CD14-positive monocyte (primary cell): Measurements from ENCODE around the gene COMT. TPM values are rescaled to one million over a fixed set of nuclear protein-coding genes. Genes with fewer than 3 reads are reported as not detected.

Experiments used
- DNase-seq, 3 donors: peaks; one replicate each; pipeline ENCODE4 v3.0.0-alpha.2; 2011 to 2022
- H2AFZ ChIP-seq: 2 replicates; pipeline ENCODE4 v1.6.0; 2012; ENCODE audit warnings: mild to moderate bottlenecking, low read depth, low read length, inconsistent platforms; ENCODE audit not compliant: insufficient read depth, poor library complexity, severe bottlenecking
- H3K27ac ChIP-seq, 2 donors: 1 replicate in 1 of 2; 2 replicates in 1 of 2; pipeline ENCODE4 v1.5.1; 2012 to 2013; ENCODE audit warnings: low read length in 2 of 2, control low read depth in 1 of 2, inconsistent platforms in 1 of 2, low read depth in 1 of 2, mild to moderate bottlenecking in 1 of 2
- H3K27me3 ChIP-seq, 2 donors: one replicate each; pipeline versions ENCODE4 v1.6.0 to v1.6.1; 2011 to 2013; ENCODE audit warnings: low read length in 2 of 2; ENCODE audit not compliant: control insufficient read depth in 2 of 2, insufficient read depth in 2 of 2
- H3K36me3 ChIP-seq, 2 donors: replicated peaks in 1 of 2; 1 replicate in 1 of 2; 2 replicates in 1 of 2; pipeline versions ENCODE4 v1.5.1 to v1.6.1; 2012 to 2013; ENCODE audit warnings: low read length in 2 of 2, control low read depth in 1 of 2, inconsistent platforms in 1 of 2, mild to moderate bottlenecking in 1 of 2; ENCODE audit not compliant: insufficient read depth in 2 of 2, control insufficient read depth in 1 of 2
- H3K4me1 ChIP-seq, 2 donors: 1 replicate in 1 of 2; 2 replicates in 1 of 2; pipeline versions ENCODE4 v1.5.1 to v1.6.1; 2012 to 2013; ENCODE audit warnings: low read length in 2 of 2, control low read depth in 1 of 2, inconsistent platforms in 1 of 2, mild to moderate bottlenecking in 1 of 2, moderate library complexity in 1 of 2; ENCODE audit not compliant: insufficient read depth in 2 of 2, control insufficient read depth in 1 of 2
- H3K4me2 ChIP-seq: replicated peaks from 2 replicates; pipeline ENCODE3; 2012; ENCODE audit warnings: low read length, moderate library complexity, mild to moderate bottlenecking; ENCODE audit not compliant: poor library complexity, severe bottlenecking; ENCODE audit errors: extremely low read depth
- H3K4me3 ChIP-seq, 3 experiments: fragments of 200-600 bp in 1 of 3; sonication (generic) in 1 of 3; replicated peaks in 1 of 3; 1 replicate in 2 of 3; 2 replicates in 1 of 3; pipeline ENCODE4 v1.5.1; 2011 to 2013; ENCODE audit warnings: low read length in 3 of 3, mild to moderate bottlenecking in 3 of 3, control low read depth in 2 of 3, low read depth in 2 of 3, inconsistent platforms in 1 of 3, moderate library complexity in 1 of 3
- H3K79me2 ChIP-seq: 2 replicates; pipeline ENCODE4 v1.6.0; 2012; ENCODE audit warnings: mild to moderate bottlenecking, control low read depth, inconsistent platforms, low read length, moderate library complexity; ENCODE audit not compliant: insufficient read depth
- H3K9ac ChIP-seq: 2 replicates; pipeline ENCODE4 v1.6.0; 2017; ENCODE audit warnings: low read length, mild to moderate bottlenecking; ENCODE audit not compliant: insufficient read depth, poor library complexity, severe bottlenecking
- H3K9me3 ChIP-seq, 2 donors: replicated peaks in 1 of 2; 1 replicate in 1 of 2; 2 replicates in 1 of 2; pipeline versions ENCODE4 v1.5.1 to v1.6.1; 2012 to 2013; ENCODE audit warnings: low read length in 2 of 2, control low read depth in 1 of 2; ENCODE audit not compliant: control insufficient read depth in 1 of 2, insufficient read depth in 1 of 2
- H4K20me1 ChIP-seq: 2 replicates; pipeline ENCODE4 v1.6.0; 2012; ENCODE audit warnings: mild to moderate bottlenecking, low read length, control low read depth, moderate library complexity; ENCODE audit not compliant: insufficient read depth
- H3K27ac Mint-ChIP-seq, 7 donors: one replicate each; pipeline ENCODE4 v1.8.0; 2020; ENCODE audit warnings: mild to moderate bottlenecking in 7 of 7, mixed read lengths in 7 of 7, moderate library complexity in 6 of 7, inconsistent platforms in 2 of 7
- H3K27me3 Mint-ChIP-seq, 3 donors: one replicate each; pipeline ENCODE4 v1.8.0; 2021 to 2022; ENCODE audit warnings: low read depth in 3 of 3, mild to moderate bottlenecking in 3 of 3, mixed read lengths in 3 of 3, moderate library complexity in 3 of 3, inconsistent platforms in 1 of 3
- H3K36me3 Mint-ChIP-seq, 2 donors: one replicate each; pipeline ENCODE4 v1.8.0; 2020; ENCODE audit warnings: mixed read lengths in 2 of 2, inconsistent platforms in 1 of 2, mild to moderate bottlenecking in 1 of 2
- H3K4me1 Mint-ChIP-seq: one replicate; pipeline ENCODE4 v1.8.0; 2020; ENCODE audit warnings: mild to moderate bottlenecking, mixed read lengths
- H3K4me3 Mint-ChIP-seq, 2 donors: one replicate each; pipeline ENCODE4 v1.8.0; 2020; ENCODE audit warnings: mild to moderate bottlenecking in 2 of 2, mixed read lengths in 2 of 2, moderate library complexity in 1 of 2
- H3K9me3 Mint-ChIP-seq, 7 donors: one replicate each; pipeline ENCODE4 v1.8.0; 2020 to 2022; ENCODE audit warnings: mixed read lengths in 7 of 7, mild to moderate bottlenecking in 6 of 7, moderate library complexity in 6 of 7, inconsistent platforms in 2 of 7
- CTCF ChIP-seq: fragments of 200-600 bp; IDR thresholded peaks from one replicate; pipeline ENCODE4 v1.8.0; 2022; ENCODE audit warnings: antibody characterized with exemption, mild to moderate bottlenecking
- WGBS: methylation state at CpG from one replicate; pipeline ENCODE4 v1.1.5; 2013; ENCODE audit warnings: missing lambda C conversion rate; ENCODE audit not compliant: insufficient coverage; 5-methylcytosine and 5-hydroxymethylcytosine counted together
- intact Hi-C, 2 donors: fragments of 100-400 bp; cut with micrococcal nuclease; formaldehyde crosslinking; loops; one replicate each; pipeline versions ENCODE4 v1.15.0 to v1.15.1; 2023
- polyA plus RNA-seq, 3 donors: library from polyadenylated mRNA; depleted of rRNA in 1 of 3; unstranded in 2 of 3; stranded (reverse) in 1 of 3; fragments of 300-500 nt in 2 of 3; fragments of >200 nt in 1 of 3; fragmentation: Illumina TruSeq in 2 of 3; gene quantifications; 1 replicate in 2 of 3; 2 replicates in 1 of 3; pipeline ENCODE4 v1.2.3, GENCODE V29; 2012 to 2021

COMT gene
- polyA plus RNA-seq, 3 donors = 314 to 400 (median 329) TPM

GRCh38 chr22:19957445-19957844 is 15.9 kb downstream of the COMT start:
- Mint-ChIP-seq H3K4me3 (no peak overlapping the region), H3K4me1 (peaks cover 12% of the 10 kb centered on the region), H3K27me3 (peaks cover 0 to 5% (median 0%) of the 10 kb centered on the region in 3 donors), H3K9me3 (peaks cover 0 to 3% (median 0%) of the 10 kb centered on the region in 7 donors), H3K27ac (no peak overlapping the region), H3K36me3 (peaks cover 5 to 27% of the 10 kb centered on the region in 2 donors)
- intact Hi-C loops = no loop called here
- Histone ChIP-seq H3K27ac (no peak overlapping the region), H3K4me1 (no peaks in the 10 kb centered on the region), H3K79me2 (peaks cover 9% of the 10 kb centered on the region), H3K27me3 (no peaks in the 10 kb centered on the region), H3K36me3 (peaks cover 9 to 19% of the 10 kb centered on the region in 2 donors), H3K4me3 (no peak overlapping the region), H2AFZ (no peak overlapping the region), H3K9me3 (no peaks in the 10 kb centered on the region), H3K4me2 (no peak overlapping the region), H3K9ac (no peak overlapping the region), H4K20me1 (peaks cover 84% of the 10 kb centered on the region)
- TF ChIP-seq CTCF = no peak
- DNase-seq = no peak
- whole genome bisulfite sequencing = 100% methylated on average over 5 of the region's 9 CpGs

- Histone ChIP-seq H3K27ac (no peak overlapping the region), H3K9me3 (no peaks in the 10 kb centered on the region), H3K9ac (no peak overlapping the region), H2AFZ (no peak overlapping the region), H4K20me1 (peaks cover 86% of the 10 kb centered on the region), H3K36me3 (peaks cover 18 to 28% of the 10 kb centered on the region in 2 donors), H3K4me3 (no peak overlapping the region), H3K4me2 (peak overlapping the region; percentile 6), H3K4me1 (no peaks in the 10 kb centered on the region), H3K79me2 (peaks cover 9% of the 10 kb centered on the region), H3K27me3 (no peaks in the 10 kb centered on the region)
- H3K36me3 Mint-ChIP-seq = peaks cover 8 to 35% of the 10 kb centered on the region in 2 donors
- no peak for TF ChIP-seq CTCF
- peaks cover 0 to 4% (median 0%) of the 10 kb centered on the region in 3 donors for H3K27me3 Mint-ChIP-seq
- H3K4me3 Mint-ChIP-seq = no peak overlapping the region
- no peak for DNase-seq
- intact Hi-C loops = no loop called here
- peaks cover 12% of the 10 kb centered on the region for H3K4me1 Mint-ChIP-seq
- 93% methylated on average over 3 of the region's 19 CpGs for WGBS
- H3K9me3 Mint-ChIP-seq = peaks cover 0 to 3% (median 0%) of the 10 kb centered on the region in 7 donors
- H3K27ac Mint-ChIP-seq = no peak overlapping the region
Observed at GRCh38 chr22:19958083-19959042, 16.8 kb downstream of the COMT start.
